GM20000 (cell line): ENCODE results near the gene SUPT4H1.
A peak's percentile ranks its signal among the peaks of the same experiment; 100 is the strongest.
"Not testable (repeated sequence)": the region's sequence is repeated elsewhere in the genome, so short reads cannot be mapped to it uniquely, and the experiment has no call there.

Source experiments
- DNase-seq: peaks from one replicate; pipeline ENCODE4 v3.0.0; 2012; ENCODE audit warnings: low spot score
- TF ChIP-seq, protein P1 (sequence below): IDR thresholded peaks from 2 replicates; pipeline ENCODE4 v1.5.1; 2012; ENCODE audit warnings: mild to moderate bottlenecking, control low read depth; ENCODE audit errors: extremely low read depth, missing control alignments

The SUPT4H1 gene

DNA sequence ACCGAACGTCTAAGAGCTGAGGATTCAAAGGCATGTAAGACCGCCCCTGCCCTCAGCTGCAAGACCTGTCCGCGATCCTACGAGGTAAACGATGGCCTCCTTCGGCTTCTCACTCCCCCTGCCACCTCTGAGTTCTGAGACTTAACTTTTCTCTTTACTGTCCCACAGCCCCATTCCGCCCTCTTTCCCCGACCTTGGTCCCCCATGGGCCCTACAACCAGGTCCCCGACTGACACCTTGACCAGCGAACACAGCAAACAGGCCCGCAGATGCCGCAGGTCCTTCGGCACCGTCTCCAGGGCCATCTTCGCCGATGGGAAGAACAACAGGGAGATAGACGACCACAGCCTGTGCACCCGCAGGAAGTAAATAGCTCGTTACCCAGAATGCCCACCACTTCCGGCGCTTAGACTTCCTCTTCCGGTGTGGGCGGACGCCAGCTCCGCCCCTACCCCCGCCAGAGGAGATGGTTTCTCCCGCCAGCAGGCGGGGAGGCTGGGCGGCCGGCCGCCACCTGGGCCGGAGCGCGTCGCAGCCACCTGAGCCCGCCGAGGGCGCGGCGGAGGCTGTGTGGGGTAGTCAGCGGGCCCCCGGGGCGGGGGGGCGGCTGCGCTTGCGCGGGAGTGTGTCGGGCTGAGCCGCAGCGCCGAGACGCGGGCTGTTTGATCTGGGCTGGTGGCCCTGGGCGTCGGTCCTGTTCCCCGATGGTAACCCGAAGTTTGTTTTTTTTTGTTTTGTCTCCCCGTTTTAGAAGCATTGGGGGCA, at the start of gene SUPT4H1:
Gene SUPT4H1, minus strand, starts transcription at position 371 of the 765 bp plus-strand sequence. Its CDS starts 66 bp downstream, at position 305.
- DNase-seq = peak; percentile 95
- TF ChIP-seq, protein P1, sequence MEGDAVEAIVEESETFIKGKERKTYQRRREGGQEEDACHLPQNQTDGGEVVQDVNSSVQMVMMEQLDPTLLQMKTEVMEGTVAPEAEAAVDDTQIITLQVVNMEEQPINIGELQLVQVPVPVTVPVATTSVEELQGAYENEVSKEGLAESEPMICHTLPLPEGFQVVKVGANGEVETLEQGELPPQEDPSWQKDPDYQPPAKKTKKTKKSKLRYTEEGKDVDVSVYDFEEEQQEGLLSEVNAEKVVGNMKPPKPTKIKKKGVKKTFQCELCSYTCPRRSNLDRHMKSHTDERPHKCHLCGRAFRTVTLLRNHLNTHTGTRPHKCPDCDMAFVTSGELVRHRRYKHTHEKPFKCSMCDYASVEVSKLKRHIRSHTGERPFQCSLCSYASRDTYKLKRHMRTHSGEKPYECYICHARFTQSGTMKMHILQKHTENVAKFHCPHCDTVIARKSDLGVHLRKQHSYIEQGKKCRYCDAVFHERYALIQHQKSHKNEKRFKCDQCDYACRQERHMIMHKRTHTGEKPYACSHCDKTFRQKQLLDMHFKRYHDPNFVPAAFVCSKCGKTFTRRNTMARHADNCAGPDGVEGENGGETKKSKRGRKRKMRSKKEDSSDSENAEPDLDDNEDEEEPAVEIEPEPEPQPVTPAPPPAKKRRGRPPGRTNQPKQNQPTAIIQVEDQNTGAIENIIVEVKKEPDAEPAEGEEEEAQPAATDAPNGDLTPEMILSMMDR = no peak

DNA sequence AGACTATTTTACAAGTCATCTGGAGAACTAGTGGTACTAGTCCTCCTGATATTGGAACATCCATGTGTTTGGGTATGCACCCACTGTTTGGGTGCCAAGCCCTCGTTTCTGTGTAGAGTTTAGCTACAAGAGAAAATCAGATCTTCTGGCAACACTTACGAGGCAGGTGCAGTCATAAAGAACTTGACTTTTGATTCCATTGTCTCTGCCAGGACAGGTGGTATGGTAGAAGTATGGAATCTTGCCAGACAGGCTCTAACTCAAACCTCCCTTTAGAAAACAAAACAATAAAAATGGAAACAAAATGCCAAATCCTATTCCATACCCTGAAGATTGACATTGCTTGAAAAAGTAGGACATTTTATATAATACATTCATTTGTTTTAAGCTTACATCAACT, 49.3 kb upstream of the SUPT4H1 start:
- TF ChIP-seq, protein P1 = no peak

DNA sequence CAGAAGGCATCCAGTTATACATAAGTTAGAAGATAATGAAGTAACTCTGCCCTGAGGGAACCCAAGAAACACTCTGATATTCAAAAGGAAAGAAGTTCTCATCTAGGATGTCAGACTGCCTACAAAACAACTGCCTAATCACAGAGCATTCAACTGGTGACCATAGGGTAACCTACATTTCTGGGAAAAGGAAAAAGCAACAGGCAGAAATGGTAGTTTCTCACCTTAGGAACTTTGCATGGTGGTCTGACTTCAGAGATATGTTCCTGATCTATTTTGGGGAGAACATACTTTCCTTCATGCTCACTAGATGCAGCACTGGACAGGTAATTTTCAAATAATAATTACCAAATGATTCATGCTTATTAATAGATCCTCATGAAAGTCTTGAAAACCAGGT, 48.8 kb upstream of the SUPT4H1 start:
- no peak for DNase-seq
- TF ChIP-seq, protein P1 = no peak

More for the DNA sequence above, 49.3 kb upstream of the SUPT4H1 start:
- DNase-seq = no peak

DNA sequence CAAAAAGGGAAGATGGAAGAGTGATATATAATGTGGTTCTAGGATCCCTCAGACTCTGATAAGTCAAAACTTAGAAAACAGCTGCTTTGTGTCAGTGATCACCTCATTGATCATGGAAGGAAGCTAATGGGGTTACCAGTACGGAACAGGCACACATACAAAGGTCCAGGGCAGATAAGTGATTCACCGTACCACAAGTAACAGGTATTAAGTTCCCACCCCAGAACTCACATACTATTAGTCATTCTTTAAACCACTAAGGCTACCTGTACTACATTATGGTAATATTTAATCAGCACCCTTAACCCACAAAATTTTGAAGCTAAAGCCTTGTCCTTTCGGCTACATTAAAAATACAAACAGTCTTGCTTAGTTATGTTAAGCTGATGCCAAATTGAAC, 48.0 kb upstream of the SUPT4H1 start:
- TF ChIP-seq, protein P1 = no peak
- DNase-seq = no peak

DNA sequence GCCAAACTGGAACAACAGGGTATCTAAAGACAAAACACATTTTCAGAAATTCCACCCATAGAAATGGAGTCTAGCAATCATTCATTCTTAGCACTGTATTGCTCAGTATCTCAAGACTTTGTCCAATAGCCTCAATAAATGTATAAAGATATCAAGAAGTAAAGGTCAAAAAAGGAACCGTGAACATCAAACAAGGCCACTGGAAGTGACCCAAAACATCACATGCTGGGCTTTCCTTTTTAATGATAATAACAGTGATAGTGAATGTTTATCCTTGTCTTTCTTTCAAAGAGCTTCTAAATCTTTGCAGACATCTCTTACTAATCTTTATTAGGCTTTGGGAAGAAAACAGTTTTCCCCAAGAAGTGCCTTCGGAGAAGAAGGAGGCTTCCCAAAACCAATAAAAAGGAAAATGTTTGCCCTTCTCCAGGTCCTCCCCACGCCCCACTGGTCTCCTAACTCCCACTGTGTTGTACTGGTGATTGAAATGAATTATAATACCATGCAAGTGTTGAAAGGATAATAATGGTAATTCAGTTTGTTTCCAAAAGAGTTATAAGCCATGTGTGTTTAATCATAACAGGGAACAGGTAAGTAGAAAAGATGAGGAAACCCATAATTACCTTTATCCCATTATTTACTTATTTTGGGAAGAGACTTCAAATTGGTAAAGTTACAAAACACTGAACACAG, 46.7 kb upstream of the SUPT4H1 start:
- TF ChIP-seq, protein P1 = no peak
- DNase-seq = no peak

DNA sequence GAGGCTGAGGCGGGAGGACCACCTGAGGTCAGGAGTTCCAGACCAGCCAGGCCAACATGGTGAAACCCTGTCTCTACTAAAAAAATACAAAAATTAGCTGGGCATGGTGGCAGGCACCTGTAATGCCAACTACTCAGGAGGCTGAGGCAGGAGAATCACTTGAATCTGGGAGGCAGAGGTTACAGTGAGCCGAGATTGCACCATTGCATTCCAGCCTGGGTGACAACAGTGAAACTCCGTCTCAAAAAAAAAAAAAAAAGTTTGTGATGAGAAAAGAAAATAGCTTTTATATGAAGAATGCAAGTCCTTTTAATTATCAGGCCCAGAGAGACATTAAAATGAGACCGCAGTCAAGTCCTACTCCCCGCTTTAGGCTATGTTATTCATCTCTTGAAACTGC, 45.4 kb upstream of the SUPT4H1 start:
- DNase-seq = not testable (repeated sequence)

DNA sequence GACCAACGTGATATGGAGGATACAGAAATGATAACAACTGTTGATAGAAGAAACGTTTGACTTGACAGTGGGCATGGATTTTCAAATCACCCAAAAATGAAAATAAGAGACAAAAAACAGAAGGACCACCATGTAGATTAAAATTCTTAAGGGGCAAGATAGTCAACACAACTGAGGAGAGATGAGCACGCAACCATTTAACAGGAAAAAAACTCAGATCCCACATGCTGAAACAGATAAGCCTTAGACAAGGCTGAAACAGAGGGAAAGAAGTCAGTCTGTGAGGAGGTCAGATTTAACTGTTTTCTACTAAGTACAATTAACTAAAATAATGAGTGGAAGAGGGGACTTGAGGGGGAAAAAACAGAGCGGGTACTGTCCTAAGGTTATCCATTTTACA, 44.2 kb upstream of the SUPT4H1 start:
- TF ChIP-seq, protein P1 = no peak

More for the DNA sequence above, 44.2 kb upstream of the SUPT4H1 start:
- DNase-seq = no peak
